Measurements from ENCODE around the gene KDM7A. TPM values are rescaled to one million over a fixed set of nuclear protein-coding genes. Genes with fewer than 3 reads are reported as not detected.

Gene KDM7A
- total and polyA plus RNA-seq, 2 of the 8 experiments (the other 6 are each of a cell fraction or from before 2014, with no cell fraction given) = 2.2 to 12.5 TPM

- TF ChIP-seq CHD2 (IDR thresholded peaks at IDR 0.05; ENCODE audit: low read length) (no peak), TAF7 (optimal IDR thresholded peaks at IDR 0.05; ENCODE audit: borderline replicate concordance, low read depth, low read length) (no peak), SAP30 (IDR thresholded peaks at IDR 0.05; ENCODE audit: insufficient read depth, insufficient replicate concordance, low read length) (no peak), JUN (IDR thresholded peaks at IDR 0.05; ENCODE audit: low read depth, low read length) (no peak)
Measured at GRCh38 chr7:140223515-140224221, 46.9 kb upstream of the KDM7A start (continued).
